A549 (cell line): ENCODE results near the gene C19orf33. TPM values are rescaled to one million over a fixed set of nuclear protein-coding genes. Genes with fewer than 3 reads are reported as not detected.

ENCODE experiments used
- ATAC-seq, 2 experiments: fragments of 200-7000 bp in 1 of 2; fragments of >200 bp in 1 of 2; cut with Nextera tagmentation in 1 of 2; cut with Tn5 transposase in 1 of 2; 3 replicates each; pipeline versions ENCODE4 v1.8.0 to v1.9.1; 2018 to 2020; ENCODE audit warnings: mild to moderate bottlenecking in 1 of 2, moderate library complexity in 1 of 2
- CTCF ChIA-PET: fragments of 300-600 bp; sonication (Branson Sonifier 250); formaldehyde crosslinking; extraction: SDS; loops from one replicate; lab custom pipeline; 2021; ENCODE audit warnings: antibody characterized with exemption, inconsistent platforms; lab: Yijun Ruan, JAX
- POLR2A ChIA-PET: fragments of 350-600 bp; formaldehyde crosslinking; extraction: SDS; loops from one replicate; lab custom pipeline; 2021; ENCODE audit warnings: antibody characterized with exemption, inconsistent platforms; lab: Yijun Ruan, JAX
- DNase-seq, 2 experiments: peaks; one replicate each; pipeline versions ENCODE4 v3.0.0 to v3.0.0-alpha.2; 2011 to 2016; ENCODE audit warnings: low read depth in 1 of 2, low spot score in 1 of 2
- FAIRE-seq: peaks from 2 replicates; lab custom pipeline; 2011; peaks lifted over from hg19 to GRCh38; lab: Jason Lieb, UNC
- H3K27ac ChIP-seq, 2 experiments: fragments of >200 bp; sonication (Bioruptor Twin); formaldehyde crosslinking; 3 replicates each; pipeline ENCODE4 v1.5.1; 2016 to 2017
- H3K4me1 ChIP-seq: fragments of >200 bp; sonication (Bioruptor Twin); formaldehyde crosslinking; 3 replicates; pipeline ENCODE4 v1.6.1; 2016
- H3K4me2 ChIP-seq: fragments of >200 bp; sonication (Bioruptor Twin); formaldehyde crosslinking; 3 replicates; pipeline ENCODE4 v1.6.1; 2016
- H3K4me3 ChIP-seq: fragments of >200 bp; sonication (Bioruptor Twin); formaldehyde crosslinking; 3 replicates; pipeline ENCODE4 v1.5.1; 2016
- H3K9me3 ChIP-seq: fragments of >200 bp; sonication (Bioruptor Twin); formaldehyde crosslinking; 3 replicates; pipeline ENCODE4 v1.6.1; 2016
- CBX8 ChIP-seq: fragments of 200-600 bp; sonication (generic); IDR thresholded peaks from 2 replicates; pipeline ENCODE4 v1.6.1; 2016
- EP300 ChIP-seq, 2 experiments: fragments of >200 bp; sonication (Bioruptor Twin); formaldehyde crosslinking; IDR thresholded peaks; 2 replicates in 1 of 2; 3 replicates in 1 of 2; pipeline ENCODE4 v1.6.1; 2016 to 2017
- FOSL2 ChIP-seq, 2 experiments: fragments of 450-650 bp in 1 of 2; fragments of >200 bp in 1 of 2; sonication (Bioruptor Twin) in 1 of 2; formaldehyde crosslinking; IDR thresholded peaks; 2 replicates each; pipeline versions ENCODE4 v1.5.0 to v1.6.1; 2016 to 2020; ENCODE audit warnings: mild to moderate bottlenecking in 1 of 2, moderate library complexity in 1 of 2
- GATA3 ChIP-seq: IDR thresholded peaks from 2 replicates; pipeline ENCODE4 v1.6.1; 2012; ENCODE audit warnings: borderline replicate concordance
- HDAC2 ChIP-seq: fragments of 200-600 bp; sonication (generic); IDR thresholded peaks from 2 replicates; pipeline ENCODE4 v1.6.1; 2016
- HOXB5 ChIP-seq: fragments of 250-450 bp; sonication (Bioruptor Pico); IDR thresholded peaks from 2 replicates; pipeline ENCODE4 v1.5.0; 2020; ENCODE audit warnings: mild to moderate bottlenecking, moderate library complexity
- JUN ChIP-seq, 2 experiments: fragments of >200 bp; sonication (Bioruptor Twin); formaldehyde crosslinking; IDR thresholded peaks; 2 replicates in 1 of 2; 3 replicates in 1 of 2; pipeline ENCODE4 v1.6.1; 2016 to 2017
- KDM1A ChIP-seq: fragments of 200-600 bp; sonication (generic); IDR thresholded peaks from 2 replicates; pipeline ENCODE4 v1.6.1; 2016; ENCODE audit warnings: low read depth, mild to moderate bottlenecking
- KDM5A ChIP-seq: fragments of 200-600 bp; sonication (generic); IDR thresholded peaks from 2 replicates; pipeline ENCODE4 v1.6.1; 2016; ENCODE audit warnings: antibody characterized with exemption, mild to moderate bottlenecking
- MAZ ChIP-seq: fragments of 150-350 bp; IDR thresholded peaks from 2 replicates; pipeline ENCODE4 v1.6.1; 2014; ENCODE audit warnings: antibody characterized with exemption, low read depth, low read length, borderline replicate concordance
- MYC ChIP-seq: IDR thresholded peaks from 2 replicates; pipeline ENCODE4 v1.6.1; 2012; ENCODE audit warnings: mild to moderate bottlenecking, inconsistent platforms, low read length, improper control_type of control experiment, borderline replicate concordance
- NPAS2 ChIP-seq: fragments of 250-450 bp; sonication (Bioruptor Pico); IDR thresholded peaks from 2 replicates; pipeline ENCODE4 v1.8.0; 2022; ENCODE audit warnings: mild to moderate bottlenecking, moderate library complexity, borderline replicate concordance
- NR3C1 ChIP-seq: fragments of >200 bp; sonication (Bioruptor Twin); formaldehyde crosslinking; IDR thresholded peaks from 3 replicates; pipeline ENCODE4 v1.6.1; 2017
- POLR2A ChIP-seq: IDR thresholded peaks from 2 replicates; pipeline ENCODE4 v1.6.1; 2012; ENCODE audit warnings: mild to moderate bottlenecking, low read length
- POLR2AphosphoS2 ChIP-seq: conservative IDR thresholded peaks from 2 replicates; pipeline ENCODE4 v1.6.1; 2012; ENCODE audit warnings: low read length, improper control_type of control experiment, inconsistent platforms
- RAD21 ChIP-seq, 2 experiments: fragments of >200 bp in 1 of 2; sonication (Bioruptor Twin) in 1 of 2; formaldehyde crosslinking in 1 of 2; IDR thresholded peaks in 1 of 2; conservative IDR thresholded peaks in 1 of 2; 2 replicates in 1 of 2; 3 replicates in 1 of 2; pipeline ENCODE4 v1.6.1; 2012 to 2018; ENCODE audit warnings: inconsistent platforms in 1 of 2
- RCOR1 ChIP-seq: fragments of 150-350 bp; IDR thresholded peaks from 2 replicates; pipeline ENCODE4 v1.6.1; 2014; ENCODE audit warnings: antibody characterized with exemption, low read length, low read depth
- RNF2 ChIP-seq: fragments of 200-600 bp; sonication (generic); IDR thresholded peaks from 2 replicates; pipeline ENCODE4 v1.6.1; 2016; ENCODE audit warnings: low read depth, mild to moderate bottlenecking, antibody characterized with exemption, moderate library complexity, borderline replicate concordance
- SMC3 ChIP-seq: fragments of >200 bp; sonication (Bioruptor Twin); formaldehyde crosslinking; IDR thresholded peaks from 3 replicates; pipeline ENCODE4 v1.6.1; 2018; ENCODE audit warnings: inconsistent platforms
- ZC3H11A ChIP-seq: fragments of 450-650 bp; IDR thresholded peaks from 2 replicates; pipeline ENCODE4 v1.6.1; 2014; ENCODE audit warnings: antibody characterized with exemption, mild to moderate bottlenecking
- ZFP36 ChIP-seq: fragments of 450-650 bp; IDR thresholded peaks from 2 replicates; pipeline ENCODE4 v1.6.1; 2014; ENCODE audit warnings: borderline replicate concordance; ENCODE audit not compliant: partially characterized antibody
- WGBS: methylation state at CpG from one replicate; pipeline ENCODE4 v1.1.6; 2017; ENCODE audit errors: missing lambda C conversion rate; 5-methylcytosine and 5-hydroxymethylcytosine counted together
- polyA plus RNA-seq, 4 experiments: library from polyadenylated mRNA; depleted of rRNA in 3 of 4; stranded (reverse); fragments of >200 nt; fragmentation: RNase III in 1 of 4; extraction: RNeasy Plus Mini Kit Qiagen cat#74134 plus additional on column Dnase treatment in 1 of 4; gene quantifications; 2 replicates in 3 of 4; 3 replicates in 1 of 4; pipeline ENCODE4 v1.2.3, GENCODE V29; 2011 to 2017
- TF ChIP-seq, protein P1 (sequence below): IDR thresholded peaks from 2 replicates; pipeline ENCODE4 v1.6.1; 2012; ENCODE audit warnings: low read depth, borderline replicate concordance
- TF ChIP-seq, protein P2 (sequence below): fragments of 200-600 bp; sonication (generic); IDR thresholded peaks from 2 replicates; pipeline ENCODE4 v1.6.1; 2016; ENCODE audit warnings: antibody characterized with exemption, mild to moderate bottlenecking, moderate library complexity
- TF ChIP-seq, protein P3 (sequence below): fragments of 150-350 bp; IDR thresholded peaks from 2 replicates; pipeline ENCODE4 v1.6.1; 2014; ENCODE audit warnings: low read depth, mild to moderate bottlenecking, low read length
- TF ChIP-seq, protein P4 (sequence below): fragments of >200 bp; sonication (Bioruptor Twin); formaldehyde crosslinking; IDR thresholded peaks from 3 replicates; pipeline ENCODE4 v1.6.1; 2016
- TF ChIP-seq, protein P5 (sequence below): IDR thresholded peaks from 2 replicates; pipeline ENCODE4 v1.6.1; 2012

C19orf33 gene
- polyA plus RNA-seq, 2 of the 4 experiments (the other 2 are of a cell fraction): 302 to 489 TPM

DNA sequence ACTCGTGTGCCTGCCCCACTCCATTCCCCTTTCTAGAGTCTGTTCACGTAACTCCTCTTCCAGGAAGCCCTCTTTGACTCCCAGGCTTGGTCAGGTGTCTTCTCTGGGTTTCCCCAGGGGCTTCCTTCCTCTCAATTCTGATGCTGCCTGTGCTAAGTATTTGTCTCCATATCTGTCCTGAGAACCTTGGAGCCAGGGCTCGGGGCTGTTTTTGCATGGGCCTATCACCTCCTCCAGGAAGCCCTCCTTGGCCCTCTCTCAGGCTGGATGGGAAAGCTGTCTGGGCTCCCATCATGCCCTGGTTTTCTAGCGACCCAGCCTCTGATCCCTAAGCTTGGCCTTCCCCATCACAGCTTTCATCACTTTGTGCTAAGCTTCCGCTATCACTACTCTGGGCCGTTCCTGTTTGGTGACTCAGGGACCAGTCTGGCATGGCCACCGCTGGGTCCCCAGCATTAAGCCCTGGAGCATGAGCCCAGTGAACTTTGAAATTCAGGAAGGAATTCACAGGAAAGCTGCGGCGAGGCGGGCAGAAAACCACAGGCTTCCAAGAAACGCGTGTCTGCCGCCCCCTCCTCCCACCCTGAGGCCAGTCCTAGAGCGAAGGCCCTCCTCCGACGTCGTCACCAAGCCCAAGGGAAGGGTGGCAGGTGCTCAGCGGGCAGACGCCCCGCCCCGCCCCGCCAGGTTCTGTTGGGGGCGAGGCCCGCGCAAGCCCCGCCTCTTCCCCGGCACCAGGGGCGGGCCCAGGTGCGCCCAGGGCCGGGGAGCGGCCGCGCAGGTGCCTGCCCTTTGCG is 40.2 kb upstream of the C19orf33 start:
- Histone ChIP-seq H3K4me3 (peak overlapping the region; percentile 67), H3K27ac (peak overlapping the region; percentile 89 to 91), H3K9me3 (no peaks in the 10 kb centered on the region), H3K4me1 (peaks cover 51% of the 10 kb centered on the region), H3K4me2 (peak overlapping the region; percentile 76)
- peak; percentile 64 to 66 for ATAC-seq
- ChIA-PET CTCF (interaction anchor here (0.5 to 18.2 kb wide), 13 partner anchors 6 to 362 kb away, joined by 3 to 259 read pairs (median 20); partner anchors contain the start of genes CATSPERG, KCNK6, PPP1R14A and SIPA1L3), POLR2A (interaction anchor here (0.5 to 8.8 kb wide), 6 partner anchors 11 to 221 kb away, joined by 3 to 127 read pairs (median 4); partner anchors contain the start of genes C19orf33 and KCNK6)
- no peak for FAIRE-seq
- DNase-seq: peak; percentile 78 to 87
- whole genome bisulfite sequencing: 15% methylated on average over 18 of the region's 34 CpGs
- TF ChIP-seq RAD21 (conservative IDR thresholded peaks at IDR 0.05 in 1 of 2, IDR thresholded peaks at IDR 0.05 in 1 of 2) (no peak; a peak in 1 of 5 replicates), ZFP36 (peak; percentile 99), ZC3H11A (0 out of 2 replicates have a peak, but pooled peaks have one; percentile 13), SMC3 (0 out of 3 replicates have a peak, but pooled peaks have one; percentile 8), CBX8 (no peak), NR3C1 (no peak), EP300 (IDR thresholded peaks at IDR 0.05) (no peak; a peak in 1 of 5 replicates), KDM1A (peak; percentile 89), FOSL2 (IDR thresholded peaks at IDR 0.05) (no peak), FOSL2 (CRISPR knock-in tag; IDR thresholded peaks at IDR 0.05) (peak; percentile 72), MYC (peak; percentile 47), RCOR1 (0 out of 2 replicates have a peak, but pooled peaks have one; percentile 36), MAZ (0 out of 2 replicates have a peak, but pooled peaks have one; percentile 15), HDAC2 (peak; percentile 74; the same call in 1 of the 2 replicates)
- TF ChIP-seq, protein P1, sequence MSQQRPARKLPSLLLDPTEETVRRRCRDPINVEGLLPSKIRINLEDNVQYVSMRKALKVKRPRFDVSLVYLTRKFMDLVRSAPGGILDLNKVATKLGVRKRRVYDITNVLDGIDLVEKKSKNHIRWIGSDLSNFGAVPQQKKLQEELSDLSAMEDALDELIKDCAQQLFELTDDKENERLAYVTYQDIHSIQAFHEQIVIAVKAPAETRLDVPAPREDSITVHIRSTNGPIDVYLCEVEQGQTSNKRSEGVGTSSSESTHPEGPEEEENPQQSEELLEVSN: no peak

DNA sequence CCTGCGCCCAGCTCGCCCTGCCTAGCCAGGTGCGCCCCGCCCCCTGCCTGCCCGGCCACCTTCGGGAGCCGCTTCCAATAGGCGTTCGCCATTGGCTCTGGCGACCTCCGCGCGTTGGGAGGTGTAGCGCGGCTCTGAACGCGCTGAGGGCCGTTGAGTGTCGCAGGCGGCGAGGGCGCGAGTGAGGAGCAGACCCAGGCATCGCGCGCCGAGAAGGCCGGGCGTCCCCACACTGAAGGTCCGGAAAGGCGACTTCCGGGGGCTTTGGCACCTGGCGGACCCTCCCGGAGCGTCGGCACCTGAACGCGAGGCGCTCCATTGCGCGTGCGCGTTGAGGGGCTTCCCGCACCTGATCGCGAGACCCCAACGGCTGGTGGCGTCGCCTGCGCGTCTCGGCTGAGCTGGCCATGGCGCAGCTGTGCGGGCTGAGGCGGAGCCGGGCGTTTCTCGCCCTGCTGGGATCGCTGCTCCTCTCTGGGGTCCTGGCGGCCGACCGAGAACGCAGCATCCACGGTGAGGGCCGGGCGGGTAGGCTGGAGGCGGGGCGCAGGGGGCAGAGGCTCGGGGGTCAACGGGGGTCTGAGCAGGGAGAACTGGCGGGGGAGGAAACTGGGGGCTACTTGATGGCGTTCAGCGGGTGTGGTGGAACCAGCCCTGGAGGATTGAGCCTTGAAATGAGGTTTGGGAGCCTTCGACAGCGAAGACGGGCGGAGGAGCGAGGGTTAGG is 39.4 kb upstream of the C19orf33 start, which contains the start of gene SPINT2:
TSS of gene SPINT2 (plus strand) at position 88 of the 727 bp plus-strand sequence. CDS start at position 408, 320 bp downstream.
- CTCF ChIA-PET: interaction anchor here (1.3 to 18.2 kb wide), 16 partner anchors 7 to 362 kb away, joined by 3 to 259 read pairs (median 11); partner anchors contain the start of genes CATSPERG, FAM98C, KCNK6 and PPP1R14A
- Histone ChIP-seq H3K9me3 (no peaks in the 10 kb centered on the region), H3K4me1 (peaks cover 58% of the 10 kb centered on the region), H3K4me2 (peak within 1 kb of the TSS; percentile 76), H3K27ac (peak within 1 kb of the TSS; percentile 89 to 91), H3K4me3 (peak within 1 kb of the TSS; percentile 67)
- whole genome bisulfite sequencing: under 1% methylated on average over 59 of the region's 78 CpGs
- DNase-seq: peak in 1 of 2 experiments; percentile 84
- POLR2A ChIA-PET: interaction anchor here (0.5 to 8.8 kb wide), 10 partner anchors 9 to 220 kb away, joined by 3 to 127 read pairs (median 4); partner anchors contain the start of genes C19orf33, KCNK6 and PPP1R14A
- peak; percentile 28 for FAIRE-seq
- ATAC-seq: peak; percentile 50 to 71
- TF ChIP-seq NPAS2 (CRISPR knock-in tag) (no peak), GATA3 (peak; percentile 14), ZC3H11A (no peak), RNF2 (peak; percentile 85; the same call in 1 of the 2 replicates), POLR2AphosphoS2 (no peak), HOXB5 (CRISPR knock-in tag) (peak; percentile 59; the same call in 1 of the 2 replicates), JUN (IDR thresholded peaks at IDR 0.05) (peak in 1 of 2 experiments; percentile 38; a peak in 1 of 5 replicates), KDM5A (no peak), POLR2A (peak; percentile 49; the same call in 1 of the 2 replicates)
- TF ChIP-seq, protein P1: peak; percentile 81
- TF ChIP-seq, protein P2, sequence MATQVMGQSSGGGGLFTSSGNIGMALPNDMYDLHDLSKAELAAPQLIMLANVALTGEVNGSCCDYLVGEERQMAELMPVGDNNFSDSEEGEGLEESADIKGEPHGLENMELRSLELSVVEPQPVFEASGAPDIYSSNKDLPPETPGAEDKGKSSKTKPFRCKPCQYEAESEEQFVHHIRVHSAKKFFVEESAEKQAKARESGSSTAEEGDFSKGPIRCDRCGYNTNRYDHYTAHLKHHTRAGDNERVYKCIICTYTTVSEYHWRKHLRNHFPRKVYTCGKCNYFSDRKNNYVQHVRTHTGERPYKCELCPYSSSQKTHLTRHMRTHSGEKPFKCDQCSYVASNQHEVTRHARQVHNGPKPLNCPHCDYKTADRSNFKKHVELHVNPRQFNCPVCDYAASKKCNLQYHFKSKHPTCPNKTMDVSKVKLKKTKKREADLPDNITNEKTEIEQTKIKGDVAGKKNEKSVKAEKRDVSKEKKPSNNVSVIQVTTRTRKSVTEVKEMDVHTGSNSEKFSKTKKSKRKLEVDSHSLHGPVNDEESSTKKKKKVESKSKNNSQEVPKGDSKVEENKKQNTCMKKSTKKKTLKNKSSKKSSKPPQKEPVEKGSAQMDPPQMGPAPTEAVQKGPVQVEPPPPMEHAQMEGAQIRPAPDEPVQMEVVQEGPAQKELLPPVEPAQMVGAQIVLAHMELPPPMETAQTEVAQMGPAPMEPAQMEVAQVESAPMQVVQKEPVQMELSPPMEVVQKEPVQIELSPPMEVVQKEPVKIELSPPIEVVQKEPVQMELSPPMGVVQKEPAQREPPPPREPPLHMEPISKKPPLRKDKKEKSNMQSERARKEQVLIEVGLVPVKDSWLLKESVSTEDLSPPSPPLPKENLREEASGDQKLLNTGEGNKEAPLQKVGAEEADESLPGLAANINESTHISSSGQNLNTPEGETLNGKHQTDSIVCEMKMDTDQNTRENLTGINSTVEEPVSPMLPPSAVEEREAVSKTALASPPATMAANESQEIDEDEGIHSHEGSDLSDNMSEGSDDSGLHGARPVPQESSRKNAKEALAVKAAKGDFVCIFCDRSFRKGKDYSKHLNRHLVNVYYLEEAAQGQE: peak; percentile 83
- TF ChIP-seq, protein P3, sequence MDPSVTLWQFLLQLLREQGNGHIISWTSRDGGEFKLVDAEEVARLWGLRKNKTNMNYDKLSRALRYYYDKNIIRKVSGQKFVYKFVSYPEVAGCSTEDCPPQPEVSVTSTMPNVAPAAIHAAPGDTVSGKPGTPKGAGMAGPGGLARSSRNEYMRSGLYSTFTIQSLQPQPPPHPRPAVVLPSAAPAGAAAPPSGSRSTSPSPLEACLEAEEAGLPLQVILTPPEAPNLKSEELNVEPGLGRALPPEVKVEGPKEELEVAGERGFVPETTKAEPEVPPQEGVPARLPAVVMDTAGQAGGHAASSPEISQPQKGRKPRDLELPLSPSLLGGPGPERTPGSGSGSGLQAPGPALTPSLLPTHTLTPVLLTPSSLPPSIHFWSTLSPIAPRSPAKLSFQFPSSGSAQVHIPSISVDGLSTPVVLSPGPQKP: no peak
- TF ChIP-seq, protein P4, sequence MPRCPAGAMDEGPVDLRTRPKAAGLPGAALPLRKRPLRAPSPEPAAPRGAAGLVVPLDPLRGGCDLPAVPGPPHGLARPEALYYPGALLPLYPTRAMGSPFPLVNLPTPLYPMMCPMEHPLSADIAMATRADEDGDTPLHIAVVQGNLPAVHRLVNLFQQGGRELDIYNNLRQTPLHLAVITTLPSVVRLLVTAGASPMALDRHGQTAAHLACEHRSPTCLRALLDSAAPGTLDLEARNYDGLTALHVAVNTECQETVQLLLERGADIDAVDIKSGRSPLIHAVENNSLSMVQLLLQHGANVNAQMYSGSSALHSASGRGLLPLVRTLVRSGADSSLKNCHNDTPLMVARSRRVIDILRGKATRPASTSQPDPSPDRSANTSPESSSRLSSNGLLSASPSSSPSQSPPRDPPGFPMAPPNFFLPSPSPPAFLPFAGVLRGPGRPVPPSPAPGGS: peak; percentile 83
- TF ChIP-seq, protein P5, sequence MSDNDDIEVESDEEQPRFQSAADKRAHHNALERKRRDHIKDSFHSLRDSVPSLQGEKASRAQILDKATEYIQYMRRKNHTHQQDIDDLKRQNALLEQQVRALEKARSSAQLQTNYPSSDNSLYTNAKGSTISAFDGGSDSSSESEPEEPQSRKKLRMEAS: peak; percentile 84
